HG02981 (cell line): ENCODE results near the gene SLC35G6.
"Not testable (repeated sequence)": the region's sequence is repeated elsewhere in the genome, so short reads cannot be mapped to it uniquely, and the experiment has no call there.

ENCODE experiments used
- ATAC-seq: cut with Tn5 transposase; IDR thresholded peaks from one replicate; pipeline ENCODE4 v1.9.1; 2021; ENCODE audit warnings: mild to moderate bottlenecking, moderate library complexity; ENCODE audit not compliant: unreplicated experiment

The SLC35G6 gene

GRCh38 chr17:7477392-7478275 lies 3.6 kb upstream of the SLC35G6 start:
- no peak for ATAC-seq

DNA sequence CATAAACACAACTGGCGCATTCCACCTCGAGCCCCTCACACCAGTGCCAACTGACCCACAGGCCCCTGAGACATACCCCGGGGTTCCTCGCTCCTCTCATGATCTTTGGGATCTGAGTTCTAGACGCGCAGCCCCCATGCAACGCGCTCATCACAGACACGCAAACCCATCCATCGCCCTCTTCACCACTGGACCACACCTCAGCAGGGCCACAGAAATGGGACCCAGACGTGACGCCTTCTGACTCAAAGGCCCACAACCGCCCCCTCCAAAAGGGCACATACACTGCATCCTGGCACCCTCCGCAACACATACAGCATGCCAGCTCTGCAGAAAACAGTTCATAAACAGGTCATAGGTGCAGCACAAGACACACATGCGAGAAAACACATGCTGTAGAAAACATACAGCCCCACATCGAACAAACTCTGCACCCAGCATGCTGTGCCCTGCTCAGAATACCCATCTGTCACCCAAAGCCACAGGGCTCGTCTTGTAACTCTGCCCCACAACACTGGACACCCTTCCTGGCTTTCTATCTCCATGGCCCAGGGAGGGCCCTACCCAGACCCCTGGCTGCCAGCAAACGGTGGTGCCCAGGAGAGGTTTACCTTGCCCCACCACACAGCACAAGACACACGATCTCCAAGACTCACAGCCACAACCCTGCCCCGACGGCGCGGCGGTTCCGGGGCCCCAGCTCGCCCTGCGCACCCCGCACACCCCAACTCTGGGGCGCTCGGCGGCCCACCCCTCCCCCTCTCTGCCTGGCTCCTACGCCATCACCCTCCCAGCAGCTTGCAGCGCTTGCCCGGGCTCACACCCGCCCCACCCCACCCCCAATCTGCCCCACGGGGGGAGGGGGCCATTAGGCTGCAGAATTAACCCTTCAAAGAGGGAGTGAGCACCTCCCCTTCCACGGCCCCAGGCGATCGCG lies 2.7 kb upstream of the SLC35G6 start:
- ATAC-seq: no peak

- ATAC-seq: no peak
Observed at GRCh38 chr17:7479213-7480088, 1.8 kb upstream of the SLC35G6 start, which contains the start of gene ZBTB4. Gene ZBTB4, minus strand, starts transcription at chr17:7479631. Its CDS starts 12,830 bp downstream, at chr17:7466801.

DNA sequence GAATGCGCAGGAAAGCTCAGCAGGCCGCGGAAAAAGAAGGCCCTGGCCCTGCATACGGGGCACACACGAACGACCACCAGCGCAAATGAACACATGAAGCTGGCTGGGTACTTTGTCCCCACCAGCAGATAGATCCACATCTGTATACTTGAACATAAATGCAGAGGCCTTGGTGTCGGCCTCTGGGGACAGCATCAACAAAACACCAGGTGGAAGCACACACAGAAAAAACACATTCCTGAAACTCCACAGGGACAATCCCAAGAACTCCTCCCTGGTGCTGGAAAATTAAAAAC lies 1.2 kb upstream of the SLC35G6 start:
- no peak for ATAC-seq

DNA sequence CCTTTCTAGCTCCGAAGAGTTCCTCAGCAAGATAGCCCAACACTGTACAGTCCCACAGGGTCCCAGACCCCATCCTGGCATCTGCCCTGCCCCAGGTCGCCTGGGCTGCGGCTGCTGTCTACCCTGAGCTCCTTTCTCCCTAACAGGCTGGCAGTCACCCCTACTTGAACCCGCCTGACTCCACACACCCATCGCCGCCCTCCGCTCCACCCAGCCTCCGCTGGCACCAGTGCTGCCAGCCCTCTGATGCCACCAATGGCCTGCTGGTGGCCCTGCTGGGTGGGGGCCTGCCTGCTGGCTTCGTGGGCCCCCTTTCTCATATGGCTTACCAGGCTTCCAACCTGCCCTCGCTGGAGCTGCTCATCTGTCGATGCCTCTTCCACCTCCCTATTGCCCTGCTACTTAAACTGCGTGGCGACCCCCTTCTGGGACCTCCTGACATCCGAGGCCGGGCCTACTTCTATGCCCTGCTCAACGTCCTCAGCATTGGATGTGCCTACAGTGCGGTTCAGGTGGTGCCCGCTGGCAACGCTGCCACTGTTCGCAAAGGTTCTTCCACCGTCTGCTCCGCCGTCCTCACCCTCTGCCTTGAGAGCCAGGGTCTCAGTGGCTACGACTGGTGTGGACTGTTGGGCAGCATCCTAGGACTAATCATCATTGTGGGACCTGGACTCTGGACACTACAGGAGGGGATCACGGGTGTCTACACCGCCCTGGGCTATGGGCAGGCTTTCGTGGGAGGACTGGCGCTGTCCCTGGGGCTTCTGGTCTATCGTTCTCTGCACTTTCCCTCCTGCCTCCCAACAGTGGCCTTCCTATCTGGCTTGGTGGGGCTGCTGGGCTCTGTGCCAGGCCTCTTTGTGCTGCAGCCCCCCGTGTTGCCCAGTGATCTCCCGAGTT lies 846 bp downstream of the SLC35G6 start:
- ATAC-seq: not testable (repeated sequence)

DNA sequence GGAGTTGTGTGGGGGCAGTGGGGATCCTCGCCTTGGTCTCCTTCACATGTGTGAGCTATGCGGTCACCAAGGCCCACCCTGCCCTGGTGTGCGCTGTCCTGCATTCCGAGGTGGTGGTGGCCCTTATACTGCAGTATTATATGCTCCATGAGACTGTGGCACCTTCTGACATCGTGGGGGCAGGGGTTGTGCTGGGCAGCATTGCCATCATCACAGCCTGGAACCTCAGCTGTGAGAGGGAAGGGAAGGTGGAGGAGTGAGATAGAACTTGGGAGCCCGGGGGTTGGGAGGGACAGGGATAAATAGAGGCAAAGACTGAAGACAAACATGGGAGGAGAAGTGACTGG lies 1.5 kb downstream of the SLC35G6 start:
- ATAC-seq: not testable (repeated sequence)

DNA sequence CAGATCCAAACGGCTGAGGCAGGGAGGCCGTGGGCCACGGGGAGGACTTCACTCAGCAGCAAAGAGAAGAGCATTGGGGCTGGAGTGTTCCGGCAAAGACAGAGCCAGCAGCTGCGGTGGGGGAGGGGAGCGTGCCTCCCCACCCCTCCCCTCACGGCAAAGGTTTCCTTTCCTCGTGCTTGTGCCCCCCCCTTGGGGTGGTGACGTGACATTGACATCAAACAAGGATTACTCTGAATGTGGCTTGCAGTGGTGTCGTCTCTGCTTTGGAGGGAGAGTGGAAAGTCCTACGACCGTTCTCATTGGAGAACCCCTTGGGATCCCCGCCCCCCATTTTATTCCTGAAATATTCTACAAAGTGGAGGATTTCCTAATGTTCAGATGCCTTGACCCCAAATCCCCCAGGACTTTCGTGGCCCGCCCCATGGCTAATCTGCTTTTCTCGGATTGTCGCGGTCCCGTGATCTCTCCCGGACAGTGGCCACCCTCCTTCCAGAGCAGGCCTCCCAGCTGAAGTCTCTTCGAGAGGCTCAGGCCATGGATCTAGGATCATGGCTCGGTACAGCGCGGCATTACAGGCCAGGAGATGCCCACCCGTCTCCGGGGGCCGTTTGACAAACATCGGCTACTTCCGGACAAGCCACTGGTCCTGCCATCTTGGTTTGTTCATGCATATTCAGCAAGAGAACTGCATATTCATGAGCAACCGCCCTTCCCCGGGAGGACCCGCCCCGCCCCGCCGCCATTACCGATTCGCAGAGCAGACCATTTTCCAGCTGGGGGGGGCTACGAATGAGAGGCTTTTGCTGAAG lies 2.2 kb downstream of the SLC35G6 start:
- peak; percentile 26 for ATAC-seq

GRCh38 chr17:7484067-7484918 lies 3.0 kb downstream of the SLC35G6 start, which contains the start of gene POLR2A:
Gene POLR2A, plus strand, starts transcription at chr17:7484366.
- peak; percentile 55 for ATAC-seq

GRCh38 chr17:7484919-7485377 lies 3.7 kb downstream of the SLC35G6 start:
- ATAC-seq: no peak

GRCh38 chr17:7486181-7486580 lies 4.9 kb downstream of the SLC35G6 start:
- ATAC-seq: no peak

DNA sequence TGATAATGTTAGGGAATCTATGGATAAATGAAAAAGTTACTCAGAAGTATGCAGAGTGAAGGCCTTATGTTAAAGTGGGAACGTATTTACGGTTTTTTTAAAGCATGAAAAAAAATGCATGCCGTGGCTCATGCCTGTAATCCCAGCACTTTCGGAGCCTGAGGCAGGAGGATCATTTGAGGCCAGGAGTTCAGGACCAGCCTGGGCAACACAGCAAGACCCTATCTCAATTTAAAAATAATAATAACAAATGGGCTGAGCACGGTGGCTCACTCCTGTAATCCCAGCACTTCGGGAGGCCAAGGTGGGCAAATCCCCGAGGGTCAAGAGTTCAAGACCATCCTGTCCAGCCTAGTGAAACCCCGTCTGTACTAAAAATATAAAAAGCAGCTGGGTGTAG lies 8.9 kb downstream of the SLC35G6 start:
- no peak for ATAC-seq

DNA sequence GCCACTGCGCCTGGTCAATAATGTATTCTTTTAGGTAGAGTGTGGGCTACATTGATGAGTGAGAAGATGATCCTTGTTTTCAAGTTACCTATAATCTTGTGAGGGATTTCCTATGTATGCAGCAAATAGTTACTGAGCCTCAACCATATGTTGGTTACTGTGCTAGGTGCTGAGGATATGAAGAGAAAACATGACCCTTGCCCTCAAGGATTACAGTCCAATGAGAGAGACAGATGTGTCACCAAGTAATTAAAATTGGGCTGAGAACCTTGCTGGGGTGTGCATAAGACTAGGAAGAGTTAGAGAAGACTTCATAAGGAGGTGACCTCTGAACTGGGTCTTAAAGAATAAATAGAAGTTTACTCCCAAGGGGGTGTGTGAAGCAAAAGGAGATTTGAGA lies 10.3 kb downstream of the SLC35G6 start:
- no peak for ATAC-seq

- no peak for ATAC-seq
Observed at GRCh38 chr17:7493941-7494340, 12.7 kb downstream of the SLC35G6 start.

- no peak for ATAC-seq
Observed at GRCh38 chr17:7495906-7496434, 14.7 kb downstream of the SLC35G6 start.

DNA sequence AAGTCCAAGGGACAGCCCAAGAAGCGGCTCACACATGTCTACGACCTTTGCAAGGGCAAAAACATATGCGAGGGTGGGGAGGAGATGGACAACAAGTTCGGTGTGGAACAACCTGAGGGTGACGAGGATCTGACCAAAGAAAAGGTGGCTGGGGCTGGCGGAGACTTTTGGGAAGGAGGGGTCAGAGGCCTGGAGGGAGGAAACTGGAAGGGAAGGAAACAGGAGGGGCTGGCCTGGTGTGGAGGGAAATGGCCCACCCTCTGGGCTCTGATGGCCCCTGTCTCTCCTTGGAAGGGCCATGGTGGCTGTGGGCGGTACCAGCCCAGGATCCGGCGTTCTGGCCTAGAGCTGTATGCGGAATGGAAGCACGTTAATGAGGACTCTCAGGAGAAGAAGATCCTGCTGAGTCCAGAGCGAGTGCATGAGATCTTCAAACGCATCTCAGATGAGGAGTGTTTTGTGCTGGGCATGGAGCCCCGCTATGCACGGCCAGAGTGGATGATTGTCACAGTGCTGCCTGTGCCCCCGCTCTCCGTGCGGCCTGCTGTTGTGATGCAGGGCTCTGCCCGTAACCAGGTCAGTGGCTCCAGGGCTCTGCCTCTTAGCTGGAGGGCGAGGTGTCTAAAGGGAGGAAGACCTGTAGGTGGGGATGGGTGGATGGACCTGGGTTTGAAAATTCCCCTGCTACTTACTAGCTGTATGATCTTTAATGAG lies 15.4 kb downstream of the SLC35G6 start:
- ATAC-seq: no peak

GRCh38 chr17:7497228-7497627 lies 16.0 kb downstream of the SLC35G6 start:
- ATAC-seq: no peak

DNA sequence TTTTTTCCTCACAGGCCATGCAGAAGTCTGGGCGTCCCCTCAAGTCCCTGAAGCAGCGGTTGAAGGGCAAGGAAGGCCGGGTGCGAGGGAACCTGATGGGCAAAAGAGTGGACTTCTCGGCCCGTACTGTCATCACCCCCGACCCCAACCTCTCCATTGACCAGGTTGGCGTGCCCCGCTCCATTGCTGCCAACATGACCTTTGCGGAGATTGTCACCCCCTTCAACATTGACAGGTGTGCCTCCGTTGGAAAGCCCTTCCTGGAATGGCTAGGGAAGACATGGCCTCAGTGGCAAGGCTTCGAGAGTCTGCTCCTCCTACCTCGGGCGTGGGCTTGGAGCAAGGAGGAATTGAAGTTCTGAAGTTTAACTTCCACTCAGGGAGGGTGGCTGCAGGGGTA lies 16.4 kb downstream of the SLC35G6 start:
- ATAC-seq: no peak
